HCT116 (cell line): ENCODE data around the gene DOHH. TPM values are rescaled to one million over a fixed set of nuclear protein-coding genes. Genes with fewer than 3 reads are reported as not detected.

Source experiments
- ATAC-seq: fragments of 200-7000 bp; cut with Tn5 transposase; 2 replicates; pipeline ENCODE4 v1.9.1; 2020; ENCODE audit warnings: mild to moderate bottlenecking, moderate library complexity
- BruUV-seq: library from RNA; stranded (reverse); fragments of 400-500 nt; replicated peaks from 2 replicates; lab custom pipeline; 2021; lab: Mats Ljungman, UMichigan
- CTCF ChIA-PET: fragments of 300-600 bp; sonication (Branson Sonifier 250); formaldehyde crosslinking; loops from one replicate; lab custom pipeline; 2021; ENCODE audit warnings: antibody characterized with exemption; lab: Charles Lee
- POLR2A ChIA-PET: fragments of 300-600, 350-600 bp; sonication (Branson Sonifier 250); formaldehyde crosslinking; loops from one replicate; lab custom pipeline; 2021; ENCODE audit warnings: antibody characterized with exemption; lab: Charles Lee
- RAD21 ChIA-PET, 2 experiments: fragments of 300-600 bp; sonication (Branson Sonifier 250); formaldehyde crosslinking; loops; one replicate each; lab custom pipeline; 2023; ENCODE audit warnings: low total read pairs in 2 of 2; ENCODE audit not compliant: uncharacterized antibody in 2 of 2, unreplicated experiment in 2 of 2, low non-redundant PET in 1 of 2; lab: Charles Lee
- DNase-seq: peaks from one replicate; pipeline ENCODE4 v3.0.0-alpha.2; 2010; ENCODE audit warnings: low read depth, low spot score
- H2AFZ ChIP-seq: fragments of 200-600 bp; shearing (Covaris generic), sonication (generic); 2 replicates; pipeline ENCODE4 v1.6.1; 2017; ENCODE audit warnings: low read depth, mixed run types, mixed read lengths, antibody characterized with exemption, low read length; ENCODE audit not compliant: poor library complexity, severe bottlenecking
- H3K27ac ChIP-seq: 2 replicates; pipeline ENCODE4 v1.5.1; 2012; ENCODE audit warnings: low read depth, low read length
- H3K27me3 ChIP-seq: fragments of 200-600 bp; sonication (generic); 2 replicates; pipeline ENCODE4 v1.6.1; 2016; ENCODE audit warnings: mixed run types, low read length, mixed read lengths; ENCODE audit not compliant: insufficient read depth
- H3K36me3 ChIP-seq, 2 experiments: fragments of 200-500 bp in 1 of 2; fragments of 200-600 bp in 1 of 2; sonication (Bioruptor generic) in 1 of 2; sonication (generic) in 1 of 2; 2 replicates each; pipeline versions ENCODE4 v1.5.1 to v1.6.1; 2014 to 2016; ENCODE audit warnings: low read length in 2 of 2, inconsistent platforms in 1 of 2, mixed read lengths in 1 of 2, mixed run types in 1 of 2; ENCODE audit not compliant: insufficient read depth in 2 of 2, control insufficient read depth in 1 of 2
- H3K4me1 ChIP-seq, 2 experiments: fragments of 200-600 bp in 1 of 2; sonication (generic) in 1 of 2; 2 replicates each; pipeline versions ENCODE4 v1.5.1 to v1.6.1; 2012 to 2017; ENCODE audit warnings: low read length in 2 of 2, inconsistent platforms in 1 of 2, mild to moderate bottlenecking in 1 of 2, mixed read lengths in 1 of 2, mixed run types in 1 of 2, moderate library complexity in 1 of 2; ENCODE audit not compliant: insufficient read depth in 2 of 2, control insufficient read depth in 1 of 2
- H3K4me2 ChIP-seq: fragments of 200-600 bp; sonication (generic); 2 replicates; pipeline ENCODE4 v1.6.1; 2017; ENCODE audit warnings: mixed run types, low read length, mixed read lengths
- H3K4me3 ChIP-seq, 2 experiments: fragments of 200-600 bp in 1 of 2; sonication (generic) in 1 of 2; replicated peaks in 1 of 2; 2 replicates each; pipeline ENCODE4 v1.5.1; 2011 to 2016; ENCODE audit warnings: low read length in 2 of 2, control low read depth in 1 of 2, low read depth in 1 of 2, mild to moderate bottlenecking in 1 of 2, mixed read lengths in 1 of 2, mixed run types in 1 of 2
- H3K79me2 ChIP-seq: fragments of 200-600 bp; sonication (generic); 2 replicates; pipeline ENCODE4 v1.6.1; 2017; ENCODE audit warnings: mild to moderate bottlenecking, mixed run types, low read length, moderate library complexity, mixed read lengths; ENCODE audit not compliant: insufficient read depth
- H3K9ac ChIP-seq: fragments of 200-600 bp; sonication (generic); 2 replicates; pipeline ENCODE4 v1.6.1; 2016; ENCODE audit warnings: low read length, mixed read lengths
- H3K9me2 ChIP-seq: fragments of 200-600 bp; sonication (generic), shearing (Covaris generic); 2 replicates; pipeline ENCODE4 v1.6.1; 2017; ENCODE audit warnings: mixed run types, mild to moderate bottlenecking, moderate library complexity; ENCODE audit not compliant: insufficient read depth
- H3K9me3 ChIP-seq, 2 experiments: fragments of 200-500 bp in 1 of 2; fragments of 200-600 bp in 1 of 2; sonication (Bioruptor generic) in 1 of 2; sonication (generic) in 1 of 2; 2 replicates each; pipeline ENCODE4 v1.6.1; 2014 to 2017; ENCODE audit warnings: low read length in 2 of 2, mixed read lengths in 2 of 2, inconsistent platforms in 1 of 2, low read depth in 1 of 2, mild to moderate bottlenecking in 1 of 2, mixed run types in 1 of 2, moderate library complexity in 1 of 2; ENCODE audit not compliant: control insufficient read depth in 1 of 2, insufficient read depth in 1 of 2
- H4K20me1 ChIP-seq: fragments of 200-600 bp; sonication (generic), shearing (Covaris generic); 2 replicates; pipeline ENCODE4 v1.6.1; 2017; ENCODE audit warnings: mixed run types, mild to moderate bottlenecking, moderate library complexity; ENCODE audit not compliant: insufficient read depth
- ATF3 ChIP-seq: IDR thresholded peaks from 2 replicates; pipeline ENCODE4 v1.6.1; 2012
- CBX3 ChIP-seq: IDR thresholded peaks from 2 replicates; pipeline ENCODE4 v1.6.1; 2012; ENCODE audit warnings: low read depth
- CEBPB ChIP-seq: IDR thresholded peaks from 2 replicates; pipeline ENCODE4 v1.6.1; 2012; ENCODE audit warnings: low read depth
- ELF1 ChIP-seq: IDR thresholded peaks from 2 replicates; pipeline ENCODE4 v1.6.1; 2012; ENCODE audit warnings: low read depth, borderline replicate concordance
- EZH2 ChIP-seq: fragments of 200-600 bp; sonication (generic); IDR thresholded peaks from 2 replicates; pipeline ENCODE4 v1.6.1; 2017; ENCODE audit warnings: antibody characterized with exemption, mixed run types
- JUND ChIP-seq: IDR thresholded peaks from 2 replicates; pipeline ENCODE4 v1.6.1; 2012
- POLR2A ChIP-seq: IDR thresholded peaks from 2 replicates; pipeline ENCODE4 v1.7.0; 2011; ENCODE audit warnings: borderline replicate concordance; ENCODE audit not compliant: insufficient read depth, insufficient read length; ENCODE audit errors: extremely low read depth
- POLR2AphosphoS5 ChIP-seq: IDR thresholded peaks from 2 replicates; pipeline ENCODE4 v1.6.1; 2011; ENCODE audit warnings: mild to moderate bottlenecking, low read depth, low read length, moderate library complexity
- RAD21 ChIP-seq: IDR thresholded peaks from 2 replicates; pipeline ENCODE4 v1.6.1; 2012; ENCODE audit warnings: low read depth, mild to moderate bottlenecking
- REST ChIP-seq: IDR thresholded peaks from 2 replicates; pipeline ENCODE4 v1.6.1; 2012; ENCODE audit warnings: low read depth
- YY1 ChIP-seq: IDR thresholded peaks from 2 replicates; pipeline ENCODE4 v1.6.1; 2011; ENCODE audit warnings: low read length, low read depth, moderate library complexity, mild to moderate bottlenecking; ENCODE audit not compliant: insufficient replicate concordance; ENCODE audit errors: extremely low read depth
- ZFX ChIP-seq: fragments of 450-650 bp; IDR thresholded peaks from 2 replicates; pipeline ENCODE4 v1.6.1; 2017
- ZNF274 ChIP-seq: fragments of 200-500 bp; sonication (Bioruptor generic); IDR thresholded peaks from 2 replicates; pipeline ENCODE4 v1.6.1; 2014; ENCODE audit warnings: mild to moderate bottlenecking, low read depth, low read length, inconsistent platforms
- intact Hi-C: fragments of 100-400 bp; cut with micrococcal nuclease; formaldehyde crosslinking; loops from 2 replicates; pipeline ENCODE4 v1.10.0; 2022
- total RNA-seq: library from RNA; stranded (reverse); gene quantifications from one replicate; pipeline ENCODE4 v1.2.1, GENCODE V29; 2021; ENCODE audit not compliant: unreplicated experiment

Gene DOHH
- total RNA-seq, 1 experiment from 2014 or later: 20.9 TPM

GRCh38 chr19:3506384-3507340 lies 6.2 kb upstream of the DOHH start:
- H3K36me3 ChIP-seq: peaks cover 2 to 12% of the 10 kb centered on the region in 2 experiments; a peak in 2 of 4 replicates
- H3K79me2 ChIP-seq: peaks cover 54% of the 10 kb centered on the region
- no peak overlapping the region for H2AFZ ChIP-seq
- no peaks in the 10 kb centered on the region for H3K9me3 ChIP-seq
- ChIA-PET CTCF (no interaction called here), POLR2A (no interaction called here), RAD21 (interaction anchor here in 1 of 2 experiments (0.6 kb wide), 1 partner anchor 206 kb away, joined by 5 read pairs; no protein-coding TSS in a partner anchor)
- H3K27ac ChIP-seq: peak overlapping the region; percentile 93
- H3K9me2 ChIP-seq: no peaks in the 10 kb centered on the region
- TF ChIP-seq ZFX (peak; percentile 57; the same call in 1 of the 2 replicates), ATF3 (no peak)
- peak overlapping the region; percentile 83 to 91 for H3K4me3 ChIP-seq
- H3K9ac ChIP-seq: peak overlapping the region; percentile 94
- intact Hi-C loops: no loop called here
- DNase-seq (no peak), ATAC-seq (no peak; the same call in 1 of the 2 replicates)
- no TSS peak for BruUV-seq
- no peaks in the 10 kb centered on the region for H3K27me3 ChIP-seq
- peak overlapping the region; percentile 99 for H3K4me2 ChIP-seq
- no peaks in the 10 kb centered on the region for H4K20me1 ChIP-seq
- H3K4me1 ChIP-seq: peaks cover 23 to 40% of the 10 kb centered on the region in 2 experiments

- peak within 1 kb of the TSS; percentile 93 for H3K27ac ChIP-seq
- no peaks in the 10 kb centered on the region for H3K9me2 ChIP-seq
- H3K79me2 ChIP-seq: peaks cover 45% of the 10 kb centered on the region
- peak within 1 kb of the TSS; percentile 83 to 91 for H3K4me3 ChIP-seq
- DNase-seq: peak; percentile 97
- POLR2A ChIA-PET: no interaction called here
- BruUV-seq: TSS peak; percentile 89
- CTCF ChIA-PET: no interaction called here
- peaks cover 26 to 47% of the 10 kb centered on the region in 2 experiments for H3K4me1 ChIP-seq
- H3K27me3 ChIP-seq: no peaks in the 10 kb centered on the region
- RAD21 ChIA-PET: no interaction called here
- peak within 1 kb of the TSS; percentile 99 for H3K4me2 ChIP-seq
- H3K9ac ChIP-seq: peak within 1 kb of the TSS; percentile 94
- H3K36me3 ChIP-seq: peaks cover 0 to 7% of the 10 kb centered on the region in 2 experiments; a peak in 1 of 4 replicates
- ATAC-seq: peak; percentile 92
- intact Hi-C loops: no loop called here
- no peaks in the 10 kb centered on the region for H4K20me1 ChIP-seq
- H3K9me3 ChIP-seq: no peaks in the 10 kb centered on the region
- H2AFZ ChIP-seq: no peak within 1 kb of the TSS
- TF ChIP-seq YY1 (peak; percentile 75), CBX3 (no peak), ATF3 (no peak), ZNF274 (no peak), JUND (no peak), CEBPB (no peak), POLR2A (peak; percentile 18), RAD21 (no peak), REST (no peak), ELF1 (no peak; the same call in 1 of the 2 replicates), EZH2 (no peak), POLR2AphosphoS5 (peak; percentile 71)
Observed at GRCh38 chr19:3505598-3506383, 5.3 kb upstream of the DOHH start, which contains the start of gene FZR1. TSS of gene FZR1 (plus strand) at chr19:3506311. CDS start at chr19:3522990, 16,679 bp downstream.
